HG03442 (cell line): Measurements from ENCODE around the gene IL12RB1.
"Not testable (repeated sequence)": the region's sequence is repeated elsewhere in the genome, so short reads cannot be mapped to it uniquely, and the experiment has no call there.

Experiments used
- ATAC-seq: cut with Tn5 transposase; IDR thresholded peaks from one replicate; pipeline ENCODE4 v1.9.1; 2021; ENCODE audit warnings: mild to moderate bottlenecking, moderate library complexity; ENCODE audit not compliant: unreplicated experiment

IL12RB1 gene

GRCh38 chr19:18053576-18054219 is 33.0 kb downstream of the IL12RB1 start:
- ATAC-seq = no peak

GRCh38 chr19:18051887-18052286 is 34.8 kb downstream of the IL12RB1 start:
- ATAC-seq = no peak

- ATAC-seq = no peak
Measured at GRCh38 chr19:18049385-18049784, 37.3 kb downstream of the IL12RB1 start.

- no peak for ATAC-seq
Measured at GRCh38 chr19:18046059-18046718, 40.5 kb downstream of the IL12RB1 start.

- ATAC-seq = no peak
Measured at GRCh38 chr19:18045307-18046050, 41.3 kb downstream of the IL12RB1 start.

- peak; percentile 86 for ATAC-seq
Measured at GRCh38 chr19:18044825-18045304, 41.9 kb downstream of the IL12RB1 start.

GRCh38 chr19:18043676-18044075 is 43.1 kb downstream of the IL12RB1 start:
- ATAC-seq = no peak

- no peak for ATAC-seq
Measured at GRCh38 chr19:18041054-18041453, 45.7 kb downstream of the IL12RB1 start.

GRCh38 chr19:18032102-18032501 is 54.6 kb downstream of the IL12RB1 start:
- ATAC-seq = not testable (repeated sequence)

- ATAC-seq = not testable (repeated sequence)
Measured at GRCh38 chr19:18031401-18031800, 55.3 kb downstream of the IL12RB1 start.

GRCh38 chr19:18029617-18030338 is 57.0 kb downstream of the IL12RB1 start:
- ATAC-seq = no peak

GRCh38 chr19:18027151-18027550 is 59.6 kb downstream of the IL12RB1 start:
- no peak for ATAC-seq

- no peak for ATAC-seq
Measured at GRCh38 chr19:18023622-18024251, 63.0 kb downstream of the IL12RB1 start.

GRCh38 chr19:18021121-18021755 is 65.5 kb downstream of the IL12RB1 start:
- no peak for ATAC-seq

- no peak for ATAC-seq
Measured at GRCh38 chr19:18020212-18021085, 66.3 kb downstream of the IL12RB1 start.

GRCh38 chr19:18017275-18018083 is 69.3 kb downstream of the IL12RB1 start:
- ATAC-seq = no peak

- no peak for ATAC-seq
Measured at GRCh38 chr19:18016209-18016910, 70.4 kb downstream of the IL12RB1 start.

GRCh38 chr19:18014197-18014596 is 72.5 kb downstream of the IL12RB1 start:
- ATAC-seq = no peak
